ENCODE results near the gene MEX3C. TPM values are rescaled to one million over a fixed set of nuclear protein-coding genes. Genes with fewer than 3 reads are reported as not detected.

MEX3C gene
- polyA plus RNA-seq, 1 donor from 2014 or later: 4.8 TPM

GRCh38 chr18:51195451-51196117 is 1.9 kb downstream of the MEX3C start:
- Mint-ChIP-seq H3K36me3 (no peaks in the 10 kb centered on the region), H3K27ac (peak overlapping the region; percentile 87 to 97 (median 93)), H3K9me3 (peaks cover 0 to 2% (median 0%) of the 10 kb centered on the region in 3 donors), H3K4me3 (peak overlapping the region; percentile 90 to 99 (median 96)), H3K4me1 (peaks cover 38 to 46% (median 45%) of the 10 kb centered on the region in 3 donors), H3K27me3 (no peaks in the 10 kb centered on the region)

- Mint-ChIP-seq H3K36me3 (no peaks in the 10 kb centered on the region), H3K27ac (peak overlapping the region; percentile 87 to 97 (median 93)), H3K4me1 (peaks cover 40 to 52% (median 50%) of the 10 kb centered on the region in 3 donors), H3K9me3 (peaks cover 0 to 2% (median 0%) of the 10 kb centered on the region in 3 donors), H3K27me3 (no peaks in the 10 kb centered on the region), H3K4me3 (peak overlapping the region; percentile 90 to 99 (median 96))
These were observed 2.4 kb downstream of the MEX3C start for GRCh38 chr18:51195086-51195450.

GRCh38 chr18:51194604-51195003 is 2.9 kb downstream of the MEX3C start:
- Mint-ChIP-seq H3K36me3 (no peaks in the 10 kb centered on the region), H3K4me1 (peaks cover 40 to 54% (median 52%) of the 10 kb centered on the region in 3 donors), H3K27ac (peak overlapping the region; percentile 87 to 97 (median 93)), H3K27me3 (no peaks in the 10 kb centered on the region), H3K4me3 (peak overlapping the region; percentile 90 to 99 (median 96)), H3K9me3 (peaks cover 0 to 2% (median 0%) of the 10 kb centered on the region in 3 donors)

- Mint-ChIP-seq H3K4me1 (peaks cover 40 to 52% (median 51%) of the 10 kb centered on the region in 3 donors), H3K27me3 (no peaks in the 10 kb centered on the region), H3K4me3 (peak overlapping the region; percentile 38 to 99 (median 84)), H3K27ac (peak overlapping the region in 1 of 3 donors; percentile 87), H3K36me3 (no peaks in the 10 kb centered on the region), H3K9me3 (no peaks in the 10 kb centered on the region)
These were observed 3.7 kb downstream of the MEX3C start for GRCh38 chr18:51193621-51194287.

- Mint-ChIP-seq H3K27me3 (no peaks in the 10 kb centered on the region), H3K4me3 (peak overlapping the region; percentile 20 to 84 (median 28)), H3K4me1 (peaks cover 45 to 58% (median 55%) of the 10 kb centered on the region in 3 donors), H3K9me3 (no peaks in the 10 kb centered on the region), H3K36me3 (peaks cover 3% of the 10 kb centered on the region), H3K27ac (no peak overlapping the region)
These were observed 4.8 kb downstream of the MEX3C start for GRCh38 chr18:51192696-51193095.

GRCh38 chr18:51192026-51192425 is 5.5 kb downstream of the MEX3C start:
- H3K4me1 Mint-ChIP-seq: peaks cover 50 to 63% (median 59%) of the 10 kb centered on the region in 3 donors

GRCh38 chr18:51191128-51191717 is 6.3 kb downstream of the MEX3C start:
- Mint-ChIP-seq H3K36me3 (peaks cover 3% of the 10 kb centered on the region), H3K9me3 (no peaks in the 10 kb centered on the region), H3K27ac (peak overlapping the region; percentile 9 to 46 (median 39)), H3K4me3 (peak overlapping the region in 2 of 4 donors; percentile 33 to 35), H3K27me3 (no peaks in the 10 kb centered on the region), H3K4me1 (peaks cover 56 to 71% (median 67%) of the 10 kb centered on the region in 3 donors)

More at GRCh38 chr18:51192026-51192425, 5.5 kb downstream of the MEX3C start:
- peaks cover 3% of the 10 kb centered on the region for H3K36me3 Mint-ChIP-seq
- H3K4me3 Mint-ChIP-seq: no peak overlapping the region
- H3K9me3 Mint-ChIP-seq: no peaks in the 10 kb centered on the region
- no peaks in the 10 kb centered on the region for H3K27me3 Mint-ChIP-seq
- H3K27ac Mint-ChIP-seq: peak overlapping the region in 2 of 3 donors; percentile 9 to 26

- H3K4me3 Mint-ChIP-seq: peak overlapping the region in 1 of 4 donors; percentile 69
- H3K36me3 Mint-ChIP-seq: peaks cover 3% of the 10 kb centered on the region
- H3K27ac Mint-ChIP-seq: no peak overlapping the region
- no peaks in the 10 kb centered on the region for H3K9me3 Mint-ChIP-seq
- peaks cover 55 to 69% (median 68%) of the 10 kb centered on the region in 3 donors for H3K4me1 Mint-ChIP-seq
- H3K27me3 Mint-ChIP-seq: no peaks in the 10 kb centered on the region
These were observed 7.5 kb downstream of the MEX3C start for GRCh38 chr18:51190000-51190399.

GRCh38 chr18:51188024-51188701 is 9.3 kb downstream of the MEX3C start:
- Mint-ChIP-seq H3K27me3 (no peaks in the 10 kb centered on the region), H3K4me1 (peaks cover 44 to 66% (median 57%) of the 10 kb centered on the region in 3 donors), H3K9me3 (no peaks in the 10 kb centered on the region), H3K27ac (no peak overlapping the region), H3K4me3 (peak overlapping the region in 3 of 4 donors; percentile 3 to 85 (median 56)), H3K36me3 (peaks cover 5% of the 10 kb centered on the region)

GRCh38 chr18:51185075-51185474 is 12.4 kb downstream of the MEX3C start:
- Mint-ChIP-seq H3K9me3 (no peaks in the 10 kb centered on the region), H3K27me3 (no peaks in the 10 kb centered on the region), H3K4me1 (peaks cover 46 to 57% (median 51%) of the 10 kb centered on the region in 3 donors), H3K27ac (no peak overlapping the region), H3K4me3 (no peak overlapping the region), H3K36me3 (peaks cover 9% of the 10 kb centered on the region)

GRCh38 chr18:51184091-51184457 is 13.4 kb downstream of the MEX3C start:
- Mint-ChIP-seq H3K4me1 (peaks cover 48 to 60% (median 51%) of the 10 kb centered on the region in 3 donors), H3K27me3 (no peaks in the 10 kb centered on the region), H3K36me3 (peaks cover 9% of the 10 kb centered on the region), H3K9me3 (no peaks in the 10 kb centered on the region), H3K27ac (no peak overlapping the region), H3K4me3 (no peak overlapping the region)

GRCh38 chr18:51183372-51184090 is 13.9 kb downstream of the MEX3C start:
- H3K27me3 Mint-ChIP-seq: no peaks in the 10 kb centered on the region
- peak overlapping the region in 1 of 3 donors; percentile 84 for H3K27ac Mint-ChIP-seq
- H3K4me1 Mint-ChIP-seq: peaks cover 43 to 56% (median 49%) of the 10 kb centered on the region in 3 donors
- peaks cover 9% of the 10 kb centered on the region for H3K36me3 Mint-ChIP-seq
- no peak overlapping the region for H3K4me3 Mint-ChIP-seq
- no peaks in the 10 kb centered on the region for H3K9me3 Mint-ChIP-seq

GRCh38 chr18:51182824-51183223 is 14.7 kb downstream of the MEX3C start:
- no peak overlapping the region for H3K4me3 Mint-ChIP-seq
- H3K36me3 Mint-ChIP-seq: peaks cover 7% of the 10 kb centered on the region
- H3K9me3 Mint-ChIP-seq: no peaks in the 10 kb centered on the region
- no peaks in the 10 kb centered on the region for H3K27me3 Mint-ChIP-seq
- peaks cover 41 to 55% (median 46%) of the 10 kb centered on the region in 3 donors for H3K4me1 Mint-ChIP-seq
- no peak overlapping the region for H3K27ac Mint-ChIP-seq

- H3K36me3 Mint-ChIP-seq: peaks cover 6% of the 10 kb centered on the region
- H3K27me3 Mint-ChIP-seq: no peaks in the 10 kb centered on the region
- peaks cover 19 to 38% (median 32%) of the 10 kb centered on the region in 3 donors for H3K4me1 Mint-ChIP-seq
- no peaks in the 10 kb centered on the region for H3K9me3 Mint-ChIP-seq
- no peak overlapping the region for H3K27ac Mint-ChIP-seq
- peak overlapping the region in 1 of 4 donors; percentile 63 for H3K4me3 Mint-ChIP-seq
These were observed 25.7 kb downstream of the MEX3C start for GRCh38 chr18:51171625-51172259.

All from IgD-negative memory B cell (primary cell).